HPDE6-E6E7 (cell line): ENCODE measurements around the gene FXYD5.

Experiments used
- DNase-seq: peaks from one replicate; pipeline ENCODE4 v3.0.0; 2011; ENCODE audit warnings: missing footprints; ENCODE audit errors: extremely low spot score

FXYD5 gene, protein sequence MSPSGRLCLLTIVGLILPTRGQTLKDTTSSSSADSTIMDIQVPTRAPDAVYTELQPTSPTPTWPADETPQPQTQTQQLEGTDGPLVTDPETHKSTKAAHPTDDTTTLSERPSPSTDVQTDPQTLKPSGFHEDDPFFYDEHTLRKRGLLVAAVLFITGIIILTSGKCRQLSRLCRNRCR

DNA sequence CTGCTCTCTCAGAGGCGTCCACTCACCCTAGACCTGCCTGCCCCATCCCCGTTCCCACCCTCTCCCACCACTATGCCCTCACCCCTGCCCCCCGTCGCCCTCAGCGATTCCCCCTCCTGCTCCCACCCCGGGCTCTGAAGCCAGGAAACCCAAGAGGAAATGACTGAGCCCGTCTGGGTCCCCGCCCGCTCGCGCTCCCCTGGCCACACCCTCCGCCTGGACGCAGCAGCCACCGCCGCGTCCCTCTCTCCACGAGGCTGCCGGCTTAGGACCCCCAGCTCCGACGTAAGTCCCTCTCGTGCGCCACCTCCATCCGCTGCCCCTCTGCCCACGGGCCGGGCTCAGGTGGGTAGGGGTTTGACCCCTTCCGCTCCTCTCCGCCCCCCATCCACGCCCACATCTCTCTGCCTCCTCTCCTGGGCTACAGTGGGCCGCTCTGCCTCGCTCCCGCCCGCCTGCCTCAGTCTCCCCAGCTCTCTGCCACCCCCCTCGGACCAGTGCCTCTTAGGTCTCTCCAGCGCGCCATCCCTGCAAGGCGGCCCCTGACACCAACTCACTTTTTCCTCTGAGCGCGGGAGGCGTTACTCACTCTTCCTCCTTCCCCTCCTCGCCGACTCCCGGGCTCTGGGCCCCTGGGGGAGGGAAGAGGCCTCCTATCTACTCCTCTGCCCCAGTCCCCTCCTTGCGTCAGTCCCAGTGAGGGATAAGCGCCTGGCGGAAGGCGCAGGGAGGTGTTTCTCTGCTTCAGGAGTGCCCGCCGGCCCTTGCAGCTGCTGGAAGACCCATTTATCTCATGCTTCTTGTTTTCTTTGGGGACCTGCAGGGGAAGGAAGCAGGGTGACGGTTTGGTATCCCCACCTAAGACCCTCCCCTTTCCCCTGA is at the start of gene FXYD5:
Gene FXYD5, plus strand, starts transcription at position 211 of the 882 bp plus-strand sequence. CDS start 816 bp downstream, outside the sequence.
- DNase-seq = peak; percentile 80

DNA sequence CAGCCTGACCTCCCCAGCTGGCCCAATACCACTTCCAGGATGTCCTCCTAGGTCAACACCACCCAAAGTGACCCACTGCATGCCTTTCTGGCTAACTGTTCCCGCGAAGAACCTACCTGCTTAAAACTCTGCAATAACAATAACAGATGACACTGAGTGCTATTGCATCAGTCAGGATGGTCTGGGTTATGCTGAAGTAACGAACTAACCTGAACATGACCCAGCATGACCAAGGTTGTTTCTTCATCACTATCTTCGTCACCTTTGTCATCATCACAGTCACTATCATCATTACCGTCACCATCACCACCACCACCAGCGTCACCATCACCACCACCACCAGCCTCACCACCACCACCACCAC is 49.5 kb upstream of the FXYD5 start:
- no peak for DNase-seq

- DNase-seq = no peak
Measured at GRCh38 chr19:35105411-35106290, 48.9 kb upstream of the FXYD5 start.

DNA sequence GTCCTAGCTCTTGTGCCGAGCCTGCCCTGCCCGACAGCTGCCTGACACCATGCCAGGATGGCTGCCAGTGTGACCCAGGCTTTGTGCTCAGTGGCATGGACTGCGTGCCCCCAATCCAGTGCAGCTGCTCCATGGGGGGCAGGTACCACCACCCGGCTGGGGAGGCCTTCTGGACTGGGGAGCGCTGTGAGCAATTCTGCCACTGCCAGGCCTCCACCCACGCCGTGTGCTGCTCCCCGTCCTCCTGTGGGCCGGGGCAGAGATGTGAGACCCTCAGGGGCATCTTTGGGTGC is 48.3 kb upstream of the FXYD5 start:
- no peak for DNase-seq

- no peak for DNase-seq
Measured at GRCh38 chr19:35106898-35107541, 47.5 kb upstream of the FXYD5 start.

GRCh38 chr19:35107545-35107944 is 47.0 kb upstream of the FXYD5 start:
- peak; percentile 83 for DNase-seq

GRCh38 chr19:35108730-35109129 is 45.8 kb upstream of the FXYD5 start:
- DNase-seq = no peak

- peak; percentile 67 for DNase-seq
Measured at GRCh38 chr19:35109395-35110112, 45.0 kb upstream of the FXYD5 start.

DNA sequence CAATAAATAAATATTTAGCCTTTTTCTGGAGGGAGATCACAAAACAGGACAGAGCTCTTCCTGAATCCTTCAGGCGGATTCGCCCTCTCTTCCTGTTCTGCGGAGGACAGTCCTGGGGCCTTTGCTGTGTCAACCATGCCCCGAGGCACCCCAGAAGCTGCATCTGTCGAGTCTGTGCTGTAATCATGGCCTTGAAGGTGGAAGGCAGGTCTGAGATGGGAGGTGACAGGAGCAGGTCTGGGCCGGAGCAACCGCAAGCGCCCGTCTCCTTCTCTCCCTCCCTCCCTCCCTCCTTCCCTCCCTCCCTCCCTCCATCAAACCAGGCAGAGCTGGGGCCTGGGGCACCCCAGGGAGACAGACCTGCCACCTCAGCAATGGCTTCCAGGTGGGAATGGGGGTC is 43.6 kb upstream of the FXYD5 start:
- no peak for DNase-seq

DNA sequence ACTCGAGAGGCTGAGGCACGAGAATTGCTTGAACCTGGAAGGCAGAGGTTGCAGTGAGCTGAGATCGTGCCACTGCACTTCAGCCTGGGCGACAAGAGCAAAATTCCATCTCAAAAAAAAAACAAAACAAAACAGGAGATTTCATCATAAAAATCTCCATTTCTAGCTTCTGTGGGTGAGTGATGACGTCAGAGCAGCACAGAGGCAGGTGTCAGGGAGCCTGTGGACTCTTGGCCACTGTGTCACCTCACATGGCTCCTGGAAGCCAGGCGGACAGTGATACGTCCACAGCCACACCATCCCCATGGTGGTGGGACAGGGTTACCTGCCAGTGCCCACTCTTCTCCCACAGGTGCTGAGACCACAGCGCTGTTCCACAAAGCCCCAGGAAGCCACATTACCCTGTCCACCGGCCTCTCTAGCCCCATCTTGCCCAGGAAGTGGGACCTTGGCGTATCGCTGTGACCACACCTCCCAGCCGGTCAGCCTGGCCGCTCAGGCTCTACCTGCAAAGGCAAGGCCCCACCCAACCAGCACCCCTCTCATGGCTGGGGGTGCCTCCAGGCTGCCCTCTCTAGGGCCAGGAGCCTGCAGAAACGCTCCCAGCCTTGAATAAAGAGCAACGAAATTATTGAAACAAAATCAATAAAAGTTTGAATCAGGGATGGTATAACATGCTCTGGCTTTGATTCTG is 41.4 kb upstream of the FXYD5 start:
- DNase-seq = no peak

DNA sequence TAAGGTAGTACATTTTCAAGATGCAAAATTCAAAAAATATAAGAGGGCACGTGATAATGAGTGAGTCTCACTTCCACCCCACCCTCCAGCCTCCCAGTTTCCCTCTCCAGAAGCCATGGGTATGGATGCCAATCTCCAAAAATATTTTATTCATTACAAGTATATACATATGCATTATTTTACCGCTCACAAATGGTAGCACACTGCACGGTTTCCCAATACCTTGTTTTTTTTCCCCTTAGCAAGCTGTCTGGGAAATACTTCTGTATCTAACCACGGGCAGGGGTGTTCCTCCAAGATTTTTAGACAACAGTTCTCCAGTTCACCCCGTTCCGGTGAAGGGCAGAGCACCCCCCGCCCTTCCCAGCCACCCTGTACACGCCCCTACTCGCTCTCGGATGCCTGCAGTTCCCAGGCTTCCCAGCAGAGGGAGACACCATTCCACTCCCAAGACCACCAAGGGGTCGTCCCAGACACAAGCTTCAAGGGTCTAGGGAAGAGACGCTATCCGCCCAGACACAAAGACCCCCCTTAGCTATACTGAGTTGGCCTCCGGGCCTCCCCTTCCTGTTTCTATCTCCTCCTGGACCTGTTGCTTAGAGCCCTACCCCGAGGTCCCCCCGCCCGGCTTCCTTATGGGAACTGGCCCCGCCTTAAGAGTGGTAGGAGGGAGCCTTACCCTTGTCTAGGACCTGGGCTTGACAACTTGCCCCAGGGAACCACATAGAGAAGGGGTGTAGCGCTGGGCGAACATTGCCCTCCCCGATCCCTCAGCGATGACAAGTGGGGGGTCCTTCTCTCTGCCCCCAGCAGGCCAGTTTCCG is 40.0 kb upstream of the FXYD5 start:
- peak; percentile 71 for DNase-seq

DNA sequence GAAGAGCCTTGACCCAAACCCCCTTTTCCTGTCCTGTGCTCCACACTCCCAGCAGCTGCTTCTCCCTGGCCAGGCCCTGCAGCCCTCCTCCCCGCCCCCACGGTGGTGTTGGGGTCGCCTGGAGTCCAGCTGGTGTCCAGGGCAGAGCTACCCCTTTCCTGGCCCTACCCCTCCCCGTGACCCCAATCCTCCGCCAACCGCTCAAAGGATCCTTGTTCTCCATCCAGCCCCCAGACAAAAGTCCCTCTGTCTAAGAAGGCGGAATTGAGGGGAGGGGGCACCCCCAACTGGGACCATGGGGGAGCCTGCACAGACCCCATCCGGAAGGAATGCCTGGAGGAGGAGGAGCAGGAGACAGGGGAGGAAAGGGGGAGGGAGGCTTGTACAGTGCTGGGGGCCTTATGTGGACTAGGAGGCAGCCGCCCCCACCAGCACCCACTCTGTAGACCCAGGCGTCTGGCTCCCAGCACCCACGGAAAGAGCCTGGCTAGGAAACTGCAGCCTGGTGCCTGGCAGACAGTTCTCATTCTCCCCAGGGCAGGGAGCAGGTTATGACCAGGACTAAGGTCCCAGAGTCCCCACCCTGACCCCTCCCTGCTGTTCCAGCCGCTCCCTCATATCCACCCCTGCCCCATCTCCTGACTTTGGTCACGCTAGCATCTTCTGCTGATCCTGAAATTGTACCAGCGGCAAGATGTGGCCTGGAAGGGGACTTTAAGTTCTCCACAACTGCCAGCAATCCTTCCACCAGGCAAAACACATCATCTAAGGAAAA is 39.2 kb upstream of the FXYD5 start, which contains the start of gene FXYD3:
Gene FXYD3, plus strand, starts transcription at position 647 of the 775 bp plus-strand sequence. CDS start 3,554 bp downstream, outside the sequence.
- DNase-seq = no peak

GRCh38 chr19:35116072-35116801 is 38.3 kb upstream of the FXYD5 start:
- DNase-seq = peak; percentile 58

DNA sequence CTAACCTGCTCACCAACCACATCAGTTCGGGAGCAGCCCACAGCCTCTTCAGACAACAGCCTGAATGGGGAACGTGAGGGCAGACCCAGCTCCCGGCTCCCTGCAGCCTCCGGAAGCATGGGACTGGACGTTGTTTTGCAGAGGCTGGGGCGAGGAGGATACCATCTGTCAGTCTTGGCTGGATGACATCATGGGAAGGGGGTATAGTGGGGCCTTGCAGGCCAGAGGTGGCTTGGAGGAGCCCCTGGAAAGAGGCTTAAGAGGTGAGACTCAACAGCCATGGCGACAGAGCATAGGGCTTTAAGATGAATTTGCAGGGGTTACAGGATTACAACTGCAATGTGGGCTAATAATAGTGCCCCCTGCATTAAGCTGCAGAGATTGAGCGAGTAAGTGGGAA is 37.4 kb upstream of the FXYD5 start:
- DNase-seq = no peak

DNA sequence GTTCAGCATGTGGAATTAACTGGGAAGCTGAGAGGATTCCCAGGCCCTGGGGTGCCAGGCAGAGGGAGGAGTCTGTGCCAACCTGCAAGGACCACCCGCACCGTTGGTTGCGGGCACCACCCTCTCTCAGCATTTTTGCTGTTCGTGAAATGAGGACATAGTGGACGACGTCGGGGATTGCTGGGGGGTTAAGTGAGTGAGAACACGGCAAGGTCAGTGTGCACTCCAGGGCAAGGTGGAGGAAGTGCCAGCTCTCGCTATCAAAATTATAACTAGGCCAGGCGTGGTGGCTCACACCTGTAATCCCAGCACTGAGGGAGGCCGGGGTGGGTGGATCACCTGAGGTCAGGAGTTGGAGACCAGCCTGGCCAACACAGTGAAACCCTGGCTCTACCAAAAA is 36.7 kb upstream of the FXYD5 start:
- DNase-seq = no peak

GRCh38 chr19:35118268-35119020 is 36.1 kb upstream of the FXYD5 start:
- no peak for DNase-seq

GRCh38 chr19:35119091-35119490 is 35.4 kb upstream of the FXYD5 start:
- DNase-seq = no peak
